ENCODE data around the gene SLC4A5. TPM values are rescaled to one million over a fixed set of nuclear protein-coding genes. Genes with fewer than 3 reads are reported as not detected.
A peak's percentile ranks its signal among the peaks of the same experiment; 100 is the strongest.

The SLC4A5 gene
- total and polyA plus RNA-seq, 7 donors, result under 0.01 to 12.2 (median 1.8) TPM

DNA sequence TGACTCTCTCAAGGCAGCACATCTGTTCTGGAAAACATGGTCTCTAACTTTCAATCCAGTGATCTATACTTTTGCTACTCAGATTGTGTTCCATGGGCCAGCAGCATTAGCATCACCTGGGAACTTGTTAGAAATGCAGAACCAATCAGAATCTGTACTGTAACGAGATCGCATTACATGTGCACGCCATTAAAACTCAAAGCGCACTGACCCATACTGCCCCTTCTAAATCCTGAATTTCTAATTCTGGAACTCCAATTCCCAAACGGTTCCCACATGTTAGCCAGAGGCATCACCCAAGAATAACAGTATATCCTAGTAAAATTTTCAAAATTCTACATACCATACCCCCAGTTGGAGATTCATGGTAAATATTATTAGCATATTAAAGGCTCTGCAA is 47.4 kb upstream of the SLC4A5 start:
- H3K9me3 ChIP-seq, result no peaks in the 10 kb centered on the region
- TF ChIP-seq, protein P1, sequence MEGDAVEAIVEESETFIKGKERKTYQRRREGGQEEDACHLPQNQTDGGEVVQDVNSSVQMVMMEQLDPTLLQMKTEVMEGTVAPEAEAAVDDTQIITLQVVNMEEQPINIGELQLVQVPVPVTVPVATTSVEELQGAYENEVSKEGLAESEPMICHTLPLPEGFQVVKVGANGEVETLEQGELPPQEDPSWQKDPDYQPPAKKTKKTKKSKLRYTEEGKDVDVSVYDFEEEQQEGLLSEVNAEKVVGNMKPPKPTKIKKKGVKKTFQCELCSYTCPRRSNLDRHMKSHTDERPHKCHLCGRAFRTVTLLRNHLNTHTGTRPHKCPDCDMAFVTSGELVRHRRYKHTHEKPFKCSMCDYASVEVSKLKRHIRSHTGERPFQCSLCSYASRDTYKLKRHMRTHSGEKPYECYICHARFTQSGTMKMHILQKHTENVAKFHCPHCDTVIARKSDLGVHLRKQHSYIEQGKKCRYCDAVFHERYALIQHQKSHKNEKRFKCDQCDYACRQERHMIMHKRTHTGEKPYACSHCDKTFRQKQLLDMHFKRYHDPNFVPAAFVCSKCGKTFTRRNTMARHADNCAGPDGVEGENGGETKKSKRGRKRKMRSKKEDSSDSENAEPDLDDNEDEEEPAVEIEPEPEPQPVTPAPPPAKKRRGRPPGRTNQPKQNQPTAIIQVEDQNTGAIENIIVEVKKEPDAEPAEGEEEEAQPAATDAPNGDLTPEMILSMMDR (IDR thresholded peaks at IDR 0.05), result no peak
- TF ChIP-seq EP300 (IDR thresholded peaks at IDR 0.05), result no peak
- no peak for TF ChIP-seq POLR2A (IDR thresholded peaks at IDR 0.05)
- no peak for TF ChIP-seq POLR2AphosphoS5 (IDR thresholded peaks at IDR 0.05)
- whole genome bisulfite sequencing, 2 donors, result 68 to 72% methylated on average over 5 of the region's 5 CpGs
- peaks cover 0 to 60% (median 39%) of the 10 kb centered on the region in 4 donors for H3K4me1 ChIP-seq
- intact Hi-C loops (cut with DNase I), result loop anchor here (10.0 kb wide), 1 partner anchor 136 kb away; no protein-coding TSS in a partner anchor
- peak overlapping the region in 1 of 4 donors; percentile 96 for H3K27ac ChIP-seq
- no peaks in the 10 kb centered on the region for H3K27me3 ChIP-seq
- no peak for DNase-seq
- H3K4me3 ChIP-seq, result peak overlapping the region; percentile 94 to 99 (median 96)
- no peaks in the 10 kb centered on the region for H3K36me3 ChIP-seq

DNA sequence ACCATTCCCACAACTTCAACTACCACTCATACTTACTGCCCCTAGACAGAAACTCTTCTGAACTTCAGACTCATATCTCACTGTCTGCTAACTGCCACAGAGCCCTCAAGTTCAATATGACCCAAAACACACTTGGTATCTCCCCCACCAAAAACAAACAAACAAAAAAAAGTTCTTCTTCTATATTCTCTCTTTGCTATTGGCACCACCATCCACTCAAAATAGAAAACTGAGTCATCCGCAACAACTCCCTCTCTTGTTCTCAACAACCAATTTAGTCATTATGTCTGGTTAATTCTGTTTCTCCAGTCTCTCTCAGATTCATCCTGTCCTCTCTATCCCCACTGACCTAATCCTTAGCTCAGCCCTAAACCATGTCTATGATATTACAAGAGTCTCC is 44.1 kb upstream of the SLC4A5 start:
- Histone ChIP-seq H3K36me3 (no peaks in the 10 kb centered on the region), H3K4me3 (no peak overlapping the region), H3K9me3 (no peaks in the 10 kb centered on the region), H3K27me3 (no peaks in the 10 kb centered on the region), H3K27ac (peak overlapping the region in 1 of 4 donors; percentile 14), H3K4me1 (peaks cover 0 to 84% (median 60%) of the 10 kb centered on the region in 4 donors)
- 92 to 95% methylated on average over 1 of the region's 1 CpG for WGBS, 2 donors
- DNase-seq, result no peak
- intact Hi-C loops (cut with DNase I), result no loop called here
- TF ChIP-seq EP300 (IDR thresholded peaks at IDR 0.05), result no peak
- no peak for TF ChIP-seq POLR2A (IDR thresholded peaks at IDR 0.05)
- TF ChIP-seq, protein P1 (IDR thresholded peaks at IDR 0.05), result no peak
- TF ChIP-seq POLR2AphosphoS5 (IDR thresholded peaks at IDR 0.05), result no peak

DNA sequence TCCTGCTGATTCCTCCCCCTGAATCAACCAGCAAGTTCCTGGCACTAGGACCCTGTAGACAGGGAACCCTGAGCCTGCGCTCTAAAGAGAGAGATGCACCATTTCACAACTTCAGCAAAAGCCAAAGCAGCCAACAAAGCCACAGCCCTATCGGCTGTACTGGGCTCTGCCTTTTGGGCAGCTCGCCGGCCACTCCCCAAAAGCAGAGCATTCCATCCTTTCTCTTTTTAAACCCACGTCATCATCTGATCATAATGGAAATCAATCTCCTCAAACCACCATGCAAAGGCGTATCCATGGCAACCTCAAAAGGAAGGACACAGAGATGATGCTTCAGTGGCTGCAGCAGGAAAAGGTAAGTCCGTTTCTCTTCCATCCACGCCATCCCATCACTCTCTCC is 42.2 kb upstream of the SLC4A5 start:
- Histone ChIP-seq H3K36me3 (no peaks in the 10 kb centered on the region), H3K27me3 (no peaks in the 10 kb centered on the region), H3K4me3 (no peak overlapping the region), H3K27ac (peak overlapping the region in 2 of 4 donors; percentile 2 to 75), H3K9me3 (no peaks in the 10 kb centered on the region), H3K4me1 (peaks cover 0 to 91% (median 65%) of the 10 kb centered on the region in 4 donors)
- TF ChIP-seq POLR2AphosphoS5 (IDR thresholded peaks at IDR 0.05) (no peak), EP300 (IDR thresholded peaks at IDR 0.05) (no peak), POLR2A (IDR thresholded peaks at IDR 0.05) (no peak)
- TF ChIP-seq, protein P1 (IDR thresholded peaks at IDR 0.05), result no peak
- DNase-seq, result no peak
- 88 to 90% methylated on average over 8 of the region's 8 CpGs for WGBS, 2 donors
- intact Hi-C loops (cut with DNase I), result no loop called here

DNA sequence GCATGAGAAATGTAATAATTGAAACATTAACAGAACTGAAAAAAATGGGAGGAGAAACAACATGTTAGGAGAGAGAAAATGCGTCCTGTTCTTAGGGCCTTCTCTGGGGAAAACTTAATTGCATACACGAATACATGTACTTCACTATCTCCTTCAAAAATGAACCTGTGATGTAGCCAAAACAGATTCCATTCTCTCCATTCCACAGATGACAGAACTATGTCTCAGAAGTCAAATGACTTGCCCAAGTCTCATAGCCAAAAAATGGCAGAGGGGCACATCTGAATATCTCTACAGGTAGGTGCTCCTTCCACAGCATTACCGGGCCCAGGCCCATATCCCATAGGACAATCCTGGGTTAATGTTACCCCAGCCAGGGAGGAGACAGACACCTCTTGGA is 40.8 kb upstream of the SLC4A5 start:
- DNase-seq, result no peak
- Histone ChIP-seq H3K36me3 (no peaks in the 10 kb centered on the region), H3K27me3 (no peaks in the 10 kb centered on the region), H3K4me1 (peaks cover 0 to 91% (median 65%) of the 10 kb centered on the region in 4 donors), H3K4me3 (no peak overlapping the region), H3K27ac (peak overlapping the region in 3 of 4 donors; percentile 38 to 75 (median 56)), H3K9me3 (no peaks in the 10 kb centered on the region)
- no peak for TF ChIP-seq POLR2AphosphoS5 (IDR thresholded peaks at IDR 0.05)
- no peak for TF ChIP-seq POLR2A (IDR thresholded peaks at IDR 0.05)
- TF ChIP-seq EP300 (IDR thresholded peaks at IDR 0.05), result no peak
- TF ChIP-seq, protein P1 (IDR thresholded peaks at IDR 0.05), result no peak
- intact Hi-C loops (cut with DNase I), result no loop called here
- WGBS, 2 donors, result 85 to 92% methylated on average over 3 of the region's 3 CpGs

- H3K9me3 ChIP-seq, result no peaks in the 10 kb centered on the region
- H3K4me3 ChIP-seq, result no peak overlapping the region
- peaks cover 0 to 91% (median 63%) of the 10 kb centered on the region in 4 donors for H3K4me1 ChIP-seq
- H3K36me3 ChIP-seq, result no peaks in the 10 kb centered on the region
- no peak for DNase-seq
- H3K27ac ChIP-seq, result peak overlapping the region; percentile 11 to 75 (median 47)
- intact Hi-C loops (cut with DNase I), result no loop called here
- 9 to 42% methylated on average over 1 of the region's 1 CpG for WGBS, 2 donors
- H3K27me3 ChIP-seq, result no peaks in the 10 kb centered on the region
- TF ChIP-seq POLR2A (IDR thresholded peaks at IDR 0.05) (no peak), EP300 (IDR thresholded peaks at IDR 0.05) (no peak), POLR2AphosphoS5 (IDR thresholded peaks at IDR 0.05) (no peak)
- TF ChIP-seq, protein P1 (IDR thresholded peaks at IDR 0.05), result no peak
Observed at GRCh38 chr2:74383254-74383653, 40.0 kb upstream of the SLC4A5 start.
